HG02840 (cell line): ENCODE data around the gene LMX1B.

Source experiments
- ATAC-seq: cut with Tn5 transposase; IDR thresholded peaks from one replicate; pipeline ENCODE4 v1.9.1; 2021; ENCODE audit warnings: mild to moderate bottlenecking, moderate library complexity, moderate number of reproducible peaks; ENCODE audit not compliant: unreplicated experiment, low FRiP score

Gene LMX1B

DNA sequence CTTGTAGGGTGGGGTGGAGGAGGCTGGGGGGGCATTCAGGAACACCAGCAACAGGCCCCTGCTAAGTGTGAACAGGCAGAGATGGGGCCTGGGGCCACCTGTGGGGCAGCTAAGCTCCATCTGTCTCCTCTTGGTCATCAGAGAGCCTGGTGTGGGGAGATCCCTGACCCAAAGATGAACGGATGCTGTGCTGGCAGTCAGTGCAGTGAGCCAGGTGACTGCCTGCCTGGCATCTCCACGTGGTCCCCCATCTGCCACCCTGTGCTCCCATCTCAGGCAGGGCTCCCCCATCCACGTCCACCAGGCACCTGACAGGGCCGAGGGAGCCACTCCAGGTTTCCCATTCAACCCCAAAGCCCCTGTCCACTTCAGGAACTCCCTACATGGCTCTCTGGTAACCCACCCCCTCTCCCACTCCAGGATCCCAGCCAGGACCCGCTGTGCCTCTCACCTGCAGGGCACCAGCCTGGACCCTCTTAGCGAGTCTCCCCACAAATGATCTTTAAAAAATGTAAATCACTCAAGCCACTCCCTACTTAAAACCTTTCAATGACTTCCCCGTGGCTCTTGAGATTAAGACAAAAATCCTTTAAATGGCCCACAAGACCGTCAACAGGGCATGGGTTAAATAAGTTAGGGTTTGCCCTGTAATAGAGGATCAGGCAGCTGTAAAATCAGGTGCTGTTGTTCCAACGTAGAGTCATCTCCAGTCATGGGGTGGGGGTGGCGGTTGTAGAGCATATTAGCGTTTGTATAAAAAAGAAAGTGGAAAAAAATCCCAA, 60.8 kb downstream of the LMX1B start:
- ATAC-seq = no peak

DNA sequence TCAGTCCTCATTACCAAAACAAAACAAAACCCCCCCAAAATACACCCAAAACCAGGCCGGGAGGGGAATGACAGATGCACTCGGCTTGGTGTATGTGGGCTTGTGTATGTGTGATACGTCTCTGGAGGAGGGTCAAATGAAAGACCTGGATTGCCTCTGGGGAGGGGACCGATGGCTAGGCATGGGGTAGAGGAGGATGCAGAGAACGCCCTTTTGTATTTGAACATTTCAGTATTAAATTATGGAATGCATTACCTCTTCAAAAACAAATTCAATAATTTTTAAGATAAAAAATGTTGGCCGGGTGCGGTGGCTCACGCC, 61.4 kb downstream of the LMX1B start:
- ATAC-seq = no peak

DNA sequence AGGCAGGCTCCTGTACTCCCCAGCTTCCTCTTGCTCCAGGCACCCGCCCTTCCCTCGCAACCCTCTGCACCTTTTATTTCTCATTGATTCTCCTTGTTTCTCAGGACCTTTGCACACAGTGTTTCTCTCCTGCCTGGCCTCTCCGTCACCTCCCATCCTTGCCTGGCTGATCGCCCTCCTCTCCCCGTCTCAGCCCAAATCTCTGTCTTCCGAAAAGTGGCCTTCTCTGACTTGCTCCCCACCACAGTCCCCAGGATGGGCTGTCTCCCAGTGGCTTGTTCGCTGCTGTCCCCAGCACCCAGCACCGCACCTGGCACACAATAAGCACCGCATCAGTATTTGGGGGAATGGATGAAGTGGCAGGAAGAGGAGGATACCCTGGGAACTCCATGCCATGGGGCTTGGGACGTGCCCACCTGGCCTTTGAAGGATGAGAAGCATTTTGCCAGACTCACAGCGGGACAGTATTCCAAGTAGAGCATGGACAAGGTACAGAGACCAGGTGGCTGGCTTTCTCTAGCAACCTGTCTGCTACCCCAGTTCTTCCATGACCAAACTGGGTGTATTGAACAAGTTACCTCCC, 62.5 kb downstream of the LMX1B start:
- no peak for ATAC-seq

DNA sequence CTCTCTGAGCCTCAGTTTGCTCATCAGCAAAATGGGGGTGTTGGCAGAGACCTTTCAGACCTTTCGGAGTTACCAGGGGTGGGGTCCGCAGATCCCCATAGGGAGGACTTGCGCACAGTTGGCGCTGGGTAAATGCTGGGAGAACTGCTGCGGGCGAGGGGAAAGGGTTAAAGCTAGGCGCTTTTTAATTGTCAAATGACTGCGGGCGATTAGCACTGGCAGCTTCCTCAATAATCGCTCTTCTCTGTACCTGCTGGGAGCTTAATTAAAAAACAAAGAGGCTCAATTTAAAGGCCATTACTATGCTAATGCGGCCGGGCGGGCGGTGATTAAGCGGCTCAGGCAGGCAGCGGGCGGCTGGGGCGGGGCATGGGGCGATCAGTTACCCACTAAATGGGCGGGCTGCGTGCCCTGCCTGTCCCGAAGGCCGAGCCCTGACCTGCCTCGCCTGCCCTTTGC, 63.0 kb downstream of the LMX1B start:
- ATAC-seq = no peak

DNA sequence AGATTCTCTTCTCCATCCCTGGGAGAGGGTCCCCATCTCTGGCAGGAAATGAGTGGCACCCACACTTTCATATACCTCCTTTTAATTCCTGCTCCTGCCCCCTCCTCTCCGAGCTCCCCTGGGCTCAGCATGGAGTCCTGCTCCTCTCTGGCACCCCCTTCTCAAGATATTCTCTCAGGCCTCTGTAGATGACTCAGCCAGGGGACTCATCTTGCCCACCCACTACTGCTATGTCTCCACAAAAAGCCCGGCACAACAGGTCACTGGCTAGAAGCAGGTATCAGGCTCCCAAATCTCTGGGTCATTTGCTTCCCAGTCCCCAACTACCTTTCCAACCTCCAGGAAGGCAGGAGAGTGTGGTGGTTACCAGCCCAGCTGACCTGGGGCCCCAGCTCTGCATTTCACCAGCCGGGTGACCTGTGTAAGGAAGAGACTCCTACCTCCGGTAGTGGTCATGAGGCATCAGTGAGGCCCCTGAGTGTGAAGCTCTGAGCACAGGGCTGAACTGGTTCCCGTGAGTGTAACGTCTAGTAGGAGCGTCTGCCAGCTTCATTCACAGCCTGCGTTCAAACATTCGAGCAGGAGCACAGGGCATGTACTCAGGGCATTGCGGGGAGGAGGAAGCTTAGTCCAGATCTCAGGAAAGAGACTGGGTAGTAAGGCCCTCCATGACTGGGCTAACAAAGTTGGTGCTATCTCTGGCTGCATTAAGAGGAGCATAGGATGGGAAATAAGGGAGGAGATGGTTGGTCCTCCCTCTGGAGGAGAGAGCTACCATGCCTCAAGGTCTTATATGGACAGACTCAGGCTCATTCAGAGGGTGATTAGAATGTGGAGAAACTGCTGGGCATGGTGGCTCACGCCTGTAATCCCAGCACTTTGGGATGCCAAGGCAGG, 63.7 kb downstream of the LMX1B start:
- no peak for ATAC-seq

DNA sequence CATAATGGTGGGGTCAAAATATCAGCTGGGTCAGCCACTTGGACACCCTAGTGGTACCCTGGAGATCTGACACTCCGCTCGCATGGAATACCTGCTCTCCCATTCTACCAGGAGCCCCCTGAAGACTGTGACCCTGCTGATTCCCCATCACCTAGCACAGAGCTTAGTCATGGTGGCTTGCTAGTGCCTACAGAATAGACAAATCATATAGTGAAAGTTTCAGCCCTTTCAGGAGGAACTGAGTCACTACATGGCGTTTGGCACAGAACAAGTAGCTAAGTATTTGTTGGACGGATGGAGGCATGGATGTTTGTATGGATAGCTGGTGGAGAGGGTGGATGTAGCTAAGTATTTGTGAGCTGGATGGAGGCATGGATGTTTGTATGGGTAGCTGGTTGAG, 65.3 kb downstream of the LMX1B start:
- no peak for ATAC-seq

DNA sequence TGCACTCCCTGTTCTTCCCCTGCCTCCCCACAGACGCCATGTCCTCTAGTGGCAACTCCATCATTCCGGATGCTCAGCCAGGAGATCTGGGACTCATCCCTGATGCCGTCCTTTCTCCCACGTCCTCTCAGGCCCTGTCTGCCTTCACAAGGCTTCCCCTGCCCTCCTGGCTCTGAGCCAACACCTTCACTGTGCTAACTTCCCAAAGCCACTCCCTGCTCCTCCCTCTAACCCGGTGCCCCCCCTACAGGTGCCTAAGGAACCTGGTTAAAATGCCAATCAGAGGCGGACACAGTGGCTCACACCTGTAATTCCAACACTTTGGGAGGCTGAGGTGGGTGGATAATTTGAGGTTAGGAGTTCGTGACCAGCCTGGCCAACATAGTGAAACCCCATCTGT, 67.6 kb downstream of the LMX1B start:
- ATAC-seq = no peak

DNA sequence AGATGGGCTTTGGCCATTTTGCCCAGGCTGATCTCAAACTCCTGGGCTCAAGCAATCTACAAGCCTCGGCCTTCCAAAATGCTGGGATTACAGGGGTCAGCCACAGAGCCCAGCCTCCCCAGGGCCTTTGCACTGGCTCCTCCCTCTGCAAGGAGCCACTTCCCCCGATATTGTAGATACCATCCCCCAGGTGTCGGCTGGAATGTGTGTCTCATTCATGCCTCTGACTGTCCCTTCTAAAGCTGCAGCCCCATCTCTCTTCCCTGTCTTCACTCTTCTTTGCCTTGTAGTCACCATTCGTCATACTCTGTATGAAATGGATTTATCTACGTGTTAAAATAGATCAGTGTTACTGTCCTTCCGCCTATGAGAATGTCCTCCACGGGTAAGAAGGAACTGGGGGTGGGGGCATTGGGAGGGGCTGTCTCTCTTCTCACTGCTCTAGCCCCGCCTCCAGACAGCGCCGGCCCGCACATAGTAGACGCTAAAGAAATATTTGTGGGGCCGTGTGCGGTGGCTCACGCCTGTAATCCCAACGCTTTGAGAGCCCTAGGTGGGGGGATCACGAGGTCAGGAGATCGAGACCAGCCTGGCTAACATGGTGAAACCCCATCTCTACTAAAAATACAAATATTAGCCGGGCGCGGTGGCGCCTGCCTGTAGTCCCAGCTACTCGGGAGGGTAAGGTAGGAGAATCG, 68.5 kb downstream of the LMX1B start:
- no peak for ATAC-seq

DNA sequence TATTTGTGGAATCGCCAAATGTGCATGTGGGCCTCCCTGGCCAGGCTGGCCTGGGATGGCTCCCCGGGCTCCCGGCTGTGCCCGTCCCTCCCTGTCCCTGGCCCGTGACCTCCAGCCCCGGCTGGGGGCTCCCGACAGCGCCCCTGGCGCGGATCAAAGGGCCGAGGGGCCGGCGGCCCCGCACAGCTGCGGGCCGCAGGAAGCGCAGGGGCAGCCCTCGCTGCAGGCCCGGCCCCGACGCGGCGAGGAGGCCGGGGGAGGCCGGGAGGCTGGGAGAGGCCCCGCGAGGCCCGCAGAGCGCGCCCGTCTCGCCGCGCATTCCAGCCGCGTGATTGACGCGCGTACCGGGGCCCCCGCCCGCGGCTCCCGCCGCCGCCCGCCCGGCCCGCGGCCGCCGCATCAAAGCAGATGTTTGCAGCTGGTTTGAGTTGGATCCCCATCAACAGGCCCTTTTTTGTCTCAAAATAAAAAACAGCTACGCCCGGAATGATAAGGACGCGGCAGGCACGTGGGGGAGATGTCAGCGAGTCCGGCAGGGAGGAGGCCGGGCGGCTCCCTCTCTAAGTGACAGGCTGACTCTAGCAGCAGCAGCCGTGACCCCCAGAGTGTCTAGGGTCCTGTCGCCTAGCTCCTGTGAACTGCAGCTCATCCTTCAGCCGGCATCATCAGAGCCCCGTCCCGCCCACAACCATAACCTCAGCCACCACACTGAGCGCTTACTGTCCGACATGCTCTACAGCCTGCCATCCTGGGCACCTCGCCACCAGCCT, 69.4 kb downstream of the LMX1B start:
- ATAC-seq = no peak

DNA sequence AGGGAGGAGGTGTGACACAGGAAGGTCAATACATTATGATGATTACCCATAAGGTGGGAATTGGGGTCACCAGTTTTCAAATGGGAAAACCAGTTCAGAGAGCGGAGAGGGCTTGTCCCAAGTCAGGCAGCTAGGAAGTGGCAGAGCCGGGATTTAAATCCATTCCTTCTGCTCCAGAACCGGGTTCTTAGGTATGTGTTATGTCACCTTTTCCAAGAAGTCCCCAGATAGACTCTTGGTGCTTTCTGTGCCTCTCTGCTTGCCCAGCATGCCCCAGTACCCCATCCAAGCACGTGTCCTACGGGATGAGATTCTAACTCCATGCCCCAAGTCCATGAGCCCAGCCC, 69.9 kb downstream of the LMX1B start:
- no peak for ATAC-seq

DNA sequence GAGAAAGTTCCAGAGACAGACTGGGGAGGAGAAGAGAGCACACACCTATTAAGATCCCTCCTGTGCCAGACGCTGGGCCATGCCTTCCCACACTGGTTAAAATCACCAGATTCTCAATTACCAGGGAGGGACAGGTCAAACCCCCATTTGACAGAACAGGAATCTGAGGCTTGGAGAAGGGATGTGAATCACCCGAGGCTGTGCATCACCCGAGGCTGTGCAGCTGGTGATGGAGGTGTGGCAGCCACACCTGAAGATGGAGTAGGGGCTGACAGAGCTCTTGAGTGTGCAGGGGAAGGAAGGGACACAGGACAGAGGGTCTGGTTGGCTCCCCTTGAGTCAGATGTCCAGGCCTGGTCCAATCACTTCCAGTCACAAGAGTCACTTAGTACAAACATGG, 70.6 kb downstream of the LMX1B start:
- ATAC-seq = no peak

DNA sequence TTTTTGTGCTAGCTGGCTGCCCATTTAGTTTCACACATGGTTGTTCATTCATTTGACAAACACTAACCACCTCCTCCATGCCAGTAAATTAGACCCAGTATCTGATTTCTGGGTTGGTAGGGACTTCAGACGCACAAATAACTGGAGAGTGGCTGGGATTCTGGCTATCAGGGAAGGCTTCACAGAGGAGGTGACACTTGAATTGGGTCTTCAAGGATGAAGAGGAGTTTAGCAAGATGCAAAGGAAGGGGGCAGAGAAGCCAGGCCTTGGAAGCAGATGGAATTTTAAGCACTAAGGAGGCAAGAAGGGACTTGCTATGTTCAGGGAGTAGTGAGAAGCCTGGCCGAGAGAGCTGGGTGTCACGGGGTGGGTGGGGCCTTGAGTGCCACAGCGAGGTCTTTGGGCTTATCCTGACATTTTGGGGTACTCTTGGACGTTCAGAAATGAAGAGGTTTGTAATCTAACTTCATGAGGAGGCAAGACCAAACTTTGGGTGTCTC, 71.3 kb downstream of the LMX1B start:
- ATAC-seq = no peak

DNA sequence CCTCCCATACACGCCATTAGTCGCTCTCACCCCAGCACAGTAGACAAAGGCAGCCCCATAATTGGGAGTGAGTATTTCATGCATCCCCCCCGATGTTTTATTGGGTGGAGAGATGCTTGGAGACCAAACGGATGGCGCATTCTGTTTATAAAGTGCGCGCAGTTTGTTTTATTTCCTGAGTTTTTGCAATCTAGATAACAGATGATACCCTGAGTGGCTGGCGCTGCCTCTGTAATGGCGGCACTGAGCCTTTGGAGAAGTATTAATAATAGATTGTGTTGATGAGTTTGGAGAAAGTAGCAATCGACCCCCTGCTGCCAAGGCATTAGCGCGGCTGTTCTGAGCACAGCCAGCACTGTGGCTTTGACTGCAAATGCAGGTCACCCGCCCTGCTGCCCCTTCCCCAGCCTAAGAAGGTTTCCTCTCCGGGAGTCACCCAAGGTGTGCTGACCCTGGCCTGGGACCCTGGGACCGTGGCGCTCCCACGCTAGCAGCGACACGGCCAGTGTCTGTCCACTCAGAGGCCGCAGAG, 74.3 kb downstream of the LMX1B start:
- no peak for ATAC-seq

DNA sequence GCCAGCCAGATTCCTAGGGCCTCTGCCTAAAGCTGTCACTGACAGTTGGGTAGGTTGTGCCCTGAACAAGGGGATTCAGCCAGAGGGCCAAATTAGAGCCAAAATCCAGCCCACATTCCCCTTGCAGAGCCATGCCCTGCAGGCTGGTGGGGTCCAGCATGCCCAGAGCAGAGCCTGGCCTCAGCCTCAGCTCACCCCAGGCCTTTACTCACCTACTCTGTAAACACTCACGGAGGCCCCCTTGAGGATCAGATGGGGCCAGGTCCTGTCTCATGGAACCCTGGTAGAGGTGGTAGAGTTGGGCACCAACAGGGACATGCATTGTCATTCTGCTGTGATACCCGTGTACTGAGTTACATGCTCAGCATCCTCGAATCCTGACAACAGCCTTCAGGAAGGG, 74.9 kb downstream of the LMX1B start:
- no peak for ATAC-seq

DNA sequence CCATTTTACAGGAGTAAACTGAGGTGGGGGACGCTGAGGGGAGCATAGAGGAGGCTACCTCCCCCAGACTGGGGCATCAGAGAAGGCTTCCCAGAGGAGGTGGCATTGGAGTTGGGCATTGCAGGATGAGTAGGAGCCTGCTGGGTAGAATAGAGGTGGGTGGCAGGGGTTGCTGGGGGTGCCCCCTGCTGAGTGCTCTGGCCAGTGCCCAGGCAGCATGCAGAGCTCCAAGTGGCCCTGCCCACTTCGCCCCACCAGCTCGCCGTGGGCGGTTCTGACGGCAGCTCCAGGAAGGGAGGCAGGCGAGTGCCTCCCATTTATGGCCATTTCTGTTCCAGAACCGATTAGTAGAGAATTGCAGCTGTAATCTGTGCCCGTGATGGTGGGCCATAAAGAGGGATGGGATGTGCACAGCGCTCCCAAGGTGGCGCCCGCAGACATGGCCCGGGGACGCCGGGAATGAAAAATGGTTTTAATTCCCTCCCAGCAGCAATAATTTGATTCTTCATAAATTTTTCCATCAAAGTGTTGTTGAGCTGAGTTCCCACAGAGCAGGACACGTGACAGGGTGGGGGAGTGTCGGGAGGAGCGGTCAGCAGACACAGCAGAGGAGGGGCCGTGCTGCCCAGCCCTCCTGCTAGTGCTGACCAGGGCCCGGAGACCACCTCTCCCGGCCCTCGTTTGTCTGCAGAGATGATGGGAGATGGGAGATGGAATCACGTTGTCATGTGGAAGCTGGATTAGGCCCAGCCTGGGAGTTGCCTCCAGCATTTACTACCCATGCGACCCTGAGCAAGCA, 75.5 kb downstream of the LMX1B start:
- ATAC-seq = no peak

DNA sequence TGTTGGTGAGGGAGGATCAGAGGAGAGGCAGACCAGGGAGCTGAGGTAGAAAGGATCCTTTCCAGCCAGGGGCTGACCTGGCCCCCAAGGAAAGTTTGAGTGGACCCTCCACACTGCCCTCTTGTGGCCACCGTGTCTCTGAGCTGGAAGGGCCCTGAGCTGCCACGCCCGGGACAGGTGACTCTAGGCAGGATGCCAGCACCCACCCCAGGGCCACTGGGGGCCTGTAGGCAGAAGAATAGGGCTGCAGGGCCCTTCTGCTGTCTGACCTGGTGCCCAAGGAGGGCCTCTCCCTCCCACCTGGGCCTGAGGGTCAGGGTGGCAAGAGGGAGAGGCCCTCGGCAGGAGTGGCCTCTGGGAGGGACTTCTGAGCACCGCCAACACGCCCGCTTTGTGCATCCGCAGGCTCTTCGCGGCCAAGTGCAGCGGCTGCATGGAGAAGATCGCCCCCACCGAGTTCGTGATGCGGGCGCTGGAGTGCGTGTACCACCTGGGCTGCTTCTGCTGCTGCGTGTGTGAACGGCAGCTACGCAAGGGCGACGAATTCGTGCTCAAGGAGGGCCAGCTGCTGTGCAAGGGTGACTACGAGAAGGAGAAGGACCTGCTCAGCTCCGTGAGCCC, 76.8 kb downstream of the LMX1B start:
- ATAC-seq = no peak

DNA sequence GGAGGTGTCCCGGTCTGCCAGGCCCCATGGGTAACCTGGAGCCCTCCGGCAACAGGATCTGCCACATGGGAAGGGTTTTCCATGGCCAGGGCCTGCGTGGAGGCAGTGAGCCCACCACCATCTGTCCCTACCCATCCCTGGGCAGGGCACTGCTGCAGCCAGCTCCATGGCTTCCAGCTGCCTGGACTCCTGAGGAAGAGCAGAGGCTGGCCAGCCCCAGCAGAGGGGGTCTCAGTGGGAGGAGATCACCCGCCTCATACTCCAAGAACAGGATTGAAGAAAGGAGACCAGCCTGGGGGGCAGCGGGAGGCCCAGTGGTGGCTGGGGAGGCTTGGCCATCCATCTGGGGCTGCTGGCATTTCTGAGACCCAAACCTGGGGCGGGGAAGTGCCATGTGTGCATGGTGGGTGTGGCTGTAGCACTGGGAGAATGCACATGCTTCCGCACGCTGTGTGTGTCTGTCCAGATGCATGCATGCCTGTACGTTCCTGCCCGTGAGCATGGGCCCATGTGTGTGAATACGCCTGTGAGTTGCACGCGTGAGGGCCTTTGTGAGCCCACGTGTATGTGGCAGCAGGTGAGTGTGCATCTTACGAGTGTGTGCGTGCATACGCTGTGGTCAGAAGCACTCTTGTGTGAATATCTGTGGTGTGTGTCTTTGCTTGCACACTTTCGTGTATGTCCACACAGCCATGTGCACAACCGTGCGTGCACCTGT, 78.5 kb downstream of the LMX1B start:
- no peak for ATAC-seq
